PC-3 (cell line): ENCODE results near the gene TMED9. TPM values are rescaled to one million over a fixed set of nuclear protein-coding genes. Genes with fewer than 3 reads are reported as not detected.
"Not testable (repeated sequence)": the region's sequence is repeated elsewhere in the genome, so short reads cannot be mapped to it uniquely, and the experiment has no call there.

ENCODE experiments used
- ATAC-seq: fragments of 200-7000 bp; cut with Tn5 transposase; 2 replicates; pipeline ENCODE4 v1.9.1; 2020; ENCODE audit warnings: mild to moderate bottlenecking, moderate library complexity
- BruUV-seq: library from RNA; stranded (reverse); fragments of 400-500 nt; replicated peaks from 2 replicates; lab custom pipeline; 2021; lab: Mats Ljungman, UMichigan
- CTCF ChIA-PET: fragments of 300-600 bp; sonication (Branson Sonifier 250); formaldehyde crosslinking; loops from one replicate; lab custom pipeline; 2022; ENCODE audit warnings: antibody characterized with exemption; lab: Charles Lee
- POLR2A ChIA-PET: fragments of 300-600 bp; sonication (Branson Sonifier 250); formaldehyde crosslinking; loops from one replicate; lab custom pipeline; 2022; ENCODE audit warnings: antibody characterized with exemption; ENCODE audit not compliant: unreplicated experiment; lab: Charles Lee
- DNase-seq: peaks from one replicate; pipeline ENCODE4 v3.0.0-alpha.2; 2015
- H2AFZ ChIP-seq: fragments of 300-600 bp; sonication (generic); 2 replicates; pipeline ENCODE4 v1.6.0; 2016; ENCODE audit warnings: antibody characterized with exemption, low read length
- H3F3A ChIP-seq: fragments of 300-600 bp; sonication (generic); one replicate; pipeline ENCODE4 v1.6.0; 2017; ENCODE audit warnings: antibody characterized with exemption, low read length, control low read depth, mild to moderate bottlenecking; ENCODE audit not compliant: unreplicated experiment
- H3K27ac ChIP-seq: fragments of 300-600 bp; sonication (generic); 2 replicates; pipeline ENCODE4 v1.5.1; 2016; ENCODE audit warnings: mild to moderate bottlenecking, low read length
- H3K27me3 ChIP-seq: fragments of 300-600 bp; sonication (generic); 2 replicates; pipeline ENCODE4 v1.6.1; 2016; ENCODE audit warnings: low read length, mixed read lengths
- H3K36me3 ChIP-seq: fragments of 300-600 bp; sonication (generic); 2 replicates; pipeline ENCODE4 v1.6.1; 2016; ENCODE audit warnings: low read depth, mixed run types, low read length, mixed read lengths
- H3K4me1 ChIP-seq: fragments of 300-600 bp; sonication (generic); 2 replicates; pipeline ENCODE4 v1.5.1; 2016; ENCODE audit warnings: low read length; ENCODE audit not compliant: insufficient read depth
- H3K4me2 ChIP-seq: fragments of 300-600 bp; sonication (generic); 2 replicates; pipeline ENCODE4 v1.6.0; 2016; ENCODE audit warnings: low read length
- H3K4me3 ChIP-seq: fragments of 300-600 bp; sonication (generic); 2 replicates; pipeline ENCODE4 v1.5.1; 2016; ENCODE audit warnings: mild to moderate bottlenecking, low read length, mixed read lengths
- H3K79me2 ChIP-seq: fragments of 300-600 bp; sonication (generic); 2 replicates; pipeline ENCODE4 v1.6.1; 2017; ENCODE audit warnings: low read length, mixed read lengths
- H3K9ac ChIP-seq: fragments of 300-600 bp; sonication (generic); 2 replicates; pipeline ENCODE4 v1.6.0; 2016; ENCODE audit warnings: mild to moderate bottlenecking, low read length
- H3K9me2 ChIP-seq: fragments of 300-600 bp; sonication (generic); replicated peaks from 2 replicates; pipeline ENCODE4 v1.6.1; 2016; ENCODE audit warnings: mixed run types, low read length, mixed read lengths
- H3K9me3 ChIP-seq: fragments of 300-600 bp; sonication (generic); 2 replicates; pipeline ENCODE4 v1.6.1; 2016; ENCODE audit warnings: low read length, mixed read lengths
- H4K20me1 ChIP-seq: fragments of 300-600 bp; sonication (generic); 2 replicates; pipeline ENCODE4 v1.6.1; 2016; ENCODE audit warnings: low read length, mixed read lengths
- CTCF ChIP-seq: fragments of 300-600 bp; sonication (generic); conservative IDR thresholded peaks from 2 replicates; pipeline ENCODE4 v1.5.1; 2017; ENCODE audit warnings: antibody characterized with exemption, low read depth, mild to moderate bottlenecking, low read length
- EZH2 ChIP-seq: fragments of 300-600 bp; sonication (generic); IDR thresholded peaks from one replicate; pipeline ENCODE4 v1.6.1; 2017; ENCODE audit warnings: antibody characterized with exemption, mild to moderate bottlenecking, low read length; ENCODE audit not compliant: unreplicated experiment
- EZH2phosphoT487 ChIP-seq: fragments of 300-600 bp; sonication (generic); IDR thresholded peaks from 2 replicates; pipeline ENCODE4 v1.6.1; 2018; ENCODE audit warnings: mild to moderate bottlenecking, antibody characterized with exemption, low read length, borderline replicate concordance
- intact Hi-C: fragments of 100-400 bp; cut with micrococcal nuclease; formaldehyde crosslinking; loops from 2 replicates; pipeline ENCODE4 v1.9.0; 2023
- total RNA-seq: library from RNA; depleted of rRNA; stranded (reverse); fragments of >200 nt; gene quantifications from 2 replicates; pipeline ENCODE4 v1.2.3, GENCODE V29; 2014

Gene TMED9
- total RNA-seq, 1 experiment from 2014 or later, result 217 TPM

GRCh38 chr5:177620560-177620959, 28.6 kb downstream of the TMED9 start:
- no peaks in the 10 kb centered on the region for H3K9me3 ChIP-seq
- no TSS peak for BruUV-seq
- POLR2A ChIA-PET, result no interaction called here
- no peaks in the 10 kb centered on the region for H3K9me2 ChIP-seq
- no peak overlapping the region for H3K27ac ChIP-seq
- no peaks in the 10 kb centered on the region for H3F3A ChIP-seq
- no peak overlapping the region for H3K4me2 ChIP-seq
- H3K4me1 ChIP-seq, result no peaks in the 10 kb centered on the region
- CTCF ChIA-PET, result no interaction called here
- no peaks in the 10 kb centered on the region for H3K36me3 ChIP-seq
- H3K4me3 ChIP-seq, result no peak overlapping the region
- no peak overlapping the region for H3K9ac ChIP-seq
- H3K27me3 ChIP-seq, result no peaks in the 10 kb centered on the region
- no peaks in the 10 kb centered on the region for H3K79me2 ChIP-seq
- intact Hi-C loops, result no loop called here
- H2AFZ ChIP-seq, result no peak overlapping the region
- ATAC-seq, result no peak
- no peak for DNase-seq
- TF ChIP-seq EZH2phosphoT487 (no peak), CTCF (no peak), EZH2 (no peak)
- H4K20me1 ChIP-seq, result no peaks in the 10 kb centered on the region

GRCh38 chr5:177624172-177624571, 32.2 kb downstream of the TMED9 start:
- H3K4me2 ChIP-seq, POLR2A ChIA-PET, H3K4me1 ChIP-seq, H2AFZ ChIP-seq, H3K27ac ChIP-seq, H3K36me3 ChIP-seq, H4K20me1 ChIP-seq, CTCF ChIA-PET, H3K79me2 ChIP-seq, H3K4me3 ChIP-seq, H3K27me3 ChIP-seq, DNase-seq, BruUV-seq, intact Hi-C loops, H3K9me2 ChIP-seq, ATAC-seq, H3K9me3 ChIP-seq, H3K9ac ChIP-seq, H3F3A ChIP-seq: not testable (repeated sequence)

- DNase-seq, CTCF ChIA-PET, H3F3A ChIP-seq, H2AFZ ChIP-seq, H3K9ac ChIP-seq, H3K27ac ChIP-seq, H3K27me3 ChIP-seq, H3K79me2 ChIP-seq, ATAC-seq, BruUV-seq, H4K20me1 ChIP-seq, H3K4me1 ChIP-seq, H3K36me3 ChIP-seq, H3K4me3 ChIP-seq, intact Hi-C loops, H3K4me2 ChIP-seq, H3K9me2 ChIP-seq, H3K9me3 ChIP-seq: not testable (repeated sequence)
- POLR2A ChIA-PET, result interaction anchor here (0.5 kb wide), 1 partner anchor 30 kb away, joined by 3 read pairs; the partner anchor contains the start of gene B4GALT7
Measured at GRCh38 chr5:177630186-177630585, 38.2 kb downstream of the TMED9 start.

GRCh38 chr5:177634912-177635311, 42.9 kb downstream of the TMED9 start:
- BruUV-seq, H3K9me2 ChIP-seq, intact Hi-C loops, H3K27me3 ChIP-seq, POLR2A ChIA-PET, H3F3A ChIP-seq, DNase-seq, H3K79me2 ChIP-seq, H3K9me3 ChIP-seq, H3K4me2 ChIP-seq, H3K36me3 ChIP-seq, ATAC-seq, H4K20me1 ChIP-seq, H3K4me3 ChIP-seq, H3K4me1 ChIP-seq, CTCF ChIA-PET, H3K9ac ChIP-seq, H2AFZ ChIP-seq, H3K27ac ChIP-seq: not testable (repeated sequence)

- H4K20me1 ChIP-seq, H3K4me2 ChIP-seq, H3F3A ChIP-seq, intact Hi-C loops, H3K27ac ChIP-seq, H3K27me3 ChIP-seq, H3K79me2 ChIP-seq, DNase-seq, H2AFZ ChIP-seq, CTCF ChIA-PET, ATAC-seq, BruUV-seq, H3K9me2 ChIP-seq, POLR2A ChIA-PET, H3K36me3 ChIP-seq, H3K9me3 ChIP-seq, H3K9ac ChIP-seq, H3K4me3 ChIP-seq, H3K4me1 ChIP-seq: not testable (repeated sequence)
Measured at GRCh38 chr5:177645462-177645861, 53.5 kb downstream of the TMED9 start.
